GM18502 (cell line): ENCODE measurements around the gene BRSK2.
"Not testable (repeated sequence)": the region's sequence is repeated elsewhere in the genome, so short reads cannot be mapped to it uniquely, and the experiment has no call there.

Experiments used
- ATAC-seq: cut with Tn5 transposase; IDR thresholded peaks from one replicate; pipeline ENCODE4 v1.9.1; 2021; ENCODE audit warnings: mild to moderate bottlenecking; ENCODE audit not compliant: unreplicated experiment, poor library complexity

Gene BRSK2

DNA sequence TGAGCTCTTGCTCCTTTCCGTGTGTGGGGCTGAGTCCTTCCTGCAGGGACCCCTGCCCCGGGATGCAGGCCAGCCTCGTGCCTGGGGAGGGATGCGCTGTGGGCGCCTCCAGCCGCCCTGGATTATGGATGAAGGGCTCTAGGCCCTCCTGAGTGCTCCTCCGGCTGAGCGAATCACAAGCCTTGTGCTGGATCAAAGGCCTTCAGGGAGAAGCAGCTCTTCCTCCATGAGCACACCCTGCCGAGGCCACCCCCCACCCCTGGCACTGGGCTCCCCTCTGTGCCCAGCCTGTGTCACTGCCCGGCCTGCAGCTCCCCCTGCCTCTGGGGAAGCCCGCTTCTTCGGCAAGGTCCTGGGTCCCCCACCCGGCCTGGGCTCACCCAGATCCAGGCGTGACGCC, 43.8 kb downstream of the BRSK2 start:
- no peak for ATAC-seq

DNA sequence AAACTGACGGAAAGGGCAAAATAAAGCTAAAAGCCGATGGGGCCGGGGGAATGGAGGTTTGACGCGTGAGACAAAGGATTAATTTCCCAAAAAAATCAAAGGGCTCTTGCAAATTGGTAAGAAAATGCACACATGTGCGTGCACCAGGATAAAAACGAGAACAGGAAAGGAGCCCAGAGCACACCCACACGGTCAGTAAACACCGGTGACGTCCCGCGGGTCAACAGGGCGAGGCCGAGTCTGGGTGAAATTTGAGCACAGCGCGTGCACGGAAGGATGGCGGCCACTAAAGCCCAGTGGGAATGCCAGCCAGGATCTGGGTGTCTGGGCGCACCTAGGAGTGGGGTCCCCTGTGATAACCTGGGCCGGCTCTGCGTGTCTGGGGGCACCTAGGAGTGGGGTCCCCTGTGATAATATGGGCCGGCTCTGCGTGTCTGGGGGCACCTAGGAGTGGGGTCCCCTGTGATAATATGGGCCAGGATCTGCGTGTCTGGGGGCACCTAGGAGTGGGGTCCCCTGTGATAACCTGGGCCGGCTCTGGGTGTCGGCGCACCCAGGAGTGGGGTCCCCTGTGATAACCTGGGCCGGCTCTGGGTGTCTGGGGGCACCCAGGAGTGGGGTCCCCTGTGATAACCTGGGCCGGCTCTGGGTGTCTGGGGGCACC, 44.4 kb downstream of the BRSK2 start:
- no peak for ATAC-seq

DNA sequence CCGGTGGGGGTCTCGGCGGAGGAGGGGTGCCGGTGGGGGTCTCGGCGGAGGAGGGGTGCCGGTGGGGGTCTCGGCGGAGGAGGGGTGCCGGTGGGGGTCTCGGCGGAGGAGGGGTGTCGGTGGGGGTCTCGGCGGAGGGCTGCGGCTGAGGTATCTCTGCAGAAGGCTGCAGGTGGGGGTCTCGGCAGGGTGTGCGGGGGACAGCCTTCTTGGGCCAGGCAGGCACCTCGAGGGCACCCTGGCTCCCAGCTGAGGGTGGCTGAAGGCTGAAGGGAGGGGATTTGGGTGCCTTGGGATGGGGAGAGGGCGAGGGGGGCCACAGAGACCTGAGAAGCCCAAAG, 45.7 kb downstream of the BRSK2 start:
- ATAC-seq: not testable (repeated sequence)

DNA sequence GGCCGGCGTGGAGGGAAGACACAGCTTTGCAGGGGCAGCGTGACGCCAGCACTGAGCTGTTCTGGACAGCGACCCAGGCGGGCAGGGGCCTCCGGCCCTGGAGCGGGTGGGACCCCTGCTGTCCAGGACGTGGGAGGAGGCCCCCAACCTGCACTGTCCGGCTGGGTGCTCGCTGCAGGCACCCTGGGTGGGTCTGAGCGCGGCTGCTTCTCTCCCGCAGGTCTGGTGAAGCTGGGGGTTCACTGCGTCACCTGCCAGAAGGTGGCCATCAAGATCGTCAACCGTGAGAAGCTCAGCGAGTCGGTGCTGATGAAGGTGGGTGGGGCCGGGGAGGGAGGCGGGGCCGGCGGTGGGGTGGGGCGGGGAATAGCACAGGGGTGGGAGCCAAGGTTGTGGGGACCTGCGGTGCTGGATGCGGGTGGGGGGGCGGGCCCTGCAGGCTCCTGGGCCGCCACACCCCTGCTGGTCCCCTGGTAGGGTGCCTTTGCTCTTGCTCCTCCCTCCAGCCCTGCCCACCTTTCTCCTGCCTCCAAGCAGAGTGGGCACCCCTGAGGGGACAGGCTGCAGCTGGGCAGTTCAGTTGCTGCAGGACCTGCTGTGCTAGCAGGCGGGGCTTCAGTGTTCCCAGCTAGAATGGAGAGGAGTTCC, 46.2 kb downstream of the BRSK2 start:
- no peak for ATAC-seq

DNA sequence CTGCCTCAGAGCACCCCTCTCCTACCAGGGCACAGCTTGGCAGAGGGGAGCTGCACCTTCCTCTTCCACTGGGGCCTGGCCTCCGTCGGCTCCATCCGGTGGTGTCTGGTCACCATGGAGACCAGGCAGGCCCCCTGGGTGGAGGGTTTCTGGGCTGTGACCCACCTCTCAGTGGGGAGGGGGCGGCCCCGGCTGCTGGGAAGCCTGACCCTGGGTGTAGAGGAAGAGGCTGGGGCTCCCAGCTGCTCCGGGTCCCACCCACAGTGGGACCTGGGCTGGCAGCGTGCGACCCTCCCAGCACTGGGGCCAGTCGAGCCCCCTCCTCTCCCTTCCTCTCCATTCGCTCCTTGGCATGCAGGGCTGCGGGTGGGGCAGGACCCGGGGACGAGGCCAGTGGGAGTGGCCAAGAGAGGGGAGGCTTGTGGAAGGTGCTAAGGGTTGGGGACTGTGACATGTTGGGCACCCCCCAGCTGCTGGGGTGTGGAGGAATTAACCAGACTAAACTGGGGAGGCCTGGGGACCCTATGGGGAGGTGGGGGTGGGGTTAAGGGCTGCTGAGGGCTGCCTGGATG, 46.8 kb downstream of the BRSK2 start:
- ATAC-seq: no peak

DNA sequence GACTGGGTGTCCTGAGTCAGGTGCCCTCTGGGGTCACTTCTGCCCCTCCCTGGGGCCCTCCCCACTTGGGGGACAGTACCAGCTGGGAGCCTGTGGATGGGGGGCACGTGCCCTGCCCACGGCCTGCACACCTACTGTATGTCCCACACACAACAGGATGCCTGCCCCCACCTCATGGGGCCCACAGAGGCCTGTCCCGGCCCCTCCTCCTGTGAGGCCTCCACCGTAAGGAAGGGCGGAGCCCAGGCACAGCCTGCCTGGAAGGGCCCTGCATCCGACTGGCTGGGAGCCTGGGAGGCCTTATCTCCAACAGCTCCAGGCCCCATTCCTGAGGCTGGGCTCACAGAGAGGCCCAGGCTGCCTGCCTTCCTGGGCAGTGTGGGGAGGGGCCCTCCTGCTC, 47.8 kb downstream of the BRSK2 start:
- no peak for ATAC-seq

DNA sequence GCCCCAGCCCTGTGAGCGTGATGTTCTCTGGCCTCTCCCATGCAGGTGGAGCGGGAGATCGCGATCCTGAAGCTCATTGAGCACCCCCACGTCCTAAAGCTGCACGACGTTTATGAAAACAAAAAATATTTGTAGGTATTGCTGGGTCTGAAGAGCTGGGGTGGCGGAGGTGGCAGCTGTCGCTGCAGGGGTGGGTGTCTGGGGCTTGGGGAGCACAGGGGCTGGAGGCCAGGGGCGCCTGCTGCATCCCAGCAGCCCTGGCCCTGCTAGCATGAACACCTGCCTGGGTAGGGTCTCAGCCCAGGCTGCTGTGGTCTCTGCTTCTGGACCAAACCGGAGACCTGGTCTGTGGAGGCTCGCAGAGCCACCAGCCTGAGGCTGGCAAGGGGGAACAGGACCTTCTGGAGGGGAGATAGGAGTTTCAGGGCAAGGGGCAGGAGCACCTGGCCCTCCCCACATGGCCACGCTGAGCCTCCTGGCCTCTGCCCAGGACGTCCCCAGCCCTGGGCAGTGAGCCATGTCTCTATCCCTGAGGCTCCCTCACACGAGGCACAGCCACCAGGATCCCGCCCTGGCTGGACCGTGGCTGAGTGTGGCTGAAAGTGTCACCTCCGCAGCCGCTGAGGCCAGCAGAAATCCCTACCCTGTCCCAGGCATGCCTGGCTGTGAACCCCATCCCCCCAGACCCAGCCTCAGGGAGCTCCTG, 48.7 kb downstream of the BRSK2 start:
- ATAC-seq: no peak

DNA sequence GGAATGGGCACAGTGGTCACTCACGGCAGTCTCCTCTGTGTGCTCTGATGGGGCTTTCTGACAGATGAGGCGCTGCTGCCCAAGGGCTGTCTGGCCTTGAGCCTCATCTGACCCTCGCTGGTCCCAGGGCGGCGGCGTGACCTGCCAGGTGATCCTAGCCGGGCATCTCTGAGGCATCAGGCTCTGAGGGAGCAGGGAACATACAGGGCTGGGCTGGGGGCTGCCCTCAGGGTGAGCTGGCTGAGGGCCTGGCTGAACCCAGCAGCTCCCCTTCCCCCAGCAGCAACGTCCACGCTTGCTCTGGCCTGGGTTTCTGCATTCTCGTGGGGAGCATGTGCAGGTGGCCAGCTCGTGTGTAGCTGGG, 49.2 kb downstream of the BRSK2 start:
- ATAC-seq: no peak

DNA sequence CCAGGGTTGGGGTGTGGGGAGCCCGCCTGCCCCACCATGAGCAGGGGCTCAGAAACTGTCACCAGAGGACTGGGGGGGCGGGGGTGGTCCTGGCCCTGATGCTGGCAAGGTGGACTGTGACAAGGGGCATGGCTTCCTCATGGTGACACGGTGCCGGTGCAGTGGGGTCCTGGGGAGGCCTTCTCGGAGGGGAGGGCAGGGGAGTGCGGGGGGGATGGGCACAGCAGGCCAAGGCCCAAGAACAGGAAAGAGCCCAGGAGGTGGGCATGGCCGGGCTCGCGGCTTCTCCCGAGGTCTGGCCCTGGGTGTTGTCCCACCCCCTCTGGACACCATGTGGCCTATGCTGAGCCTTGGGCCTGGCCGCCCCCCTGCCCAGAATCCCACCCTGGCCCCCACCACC, 49.6 kb downstream of the BRSK2 start:
- ATAC-seq: no peak

DNA sequence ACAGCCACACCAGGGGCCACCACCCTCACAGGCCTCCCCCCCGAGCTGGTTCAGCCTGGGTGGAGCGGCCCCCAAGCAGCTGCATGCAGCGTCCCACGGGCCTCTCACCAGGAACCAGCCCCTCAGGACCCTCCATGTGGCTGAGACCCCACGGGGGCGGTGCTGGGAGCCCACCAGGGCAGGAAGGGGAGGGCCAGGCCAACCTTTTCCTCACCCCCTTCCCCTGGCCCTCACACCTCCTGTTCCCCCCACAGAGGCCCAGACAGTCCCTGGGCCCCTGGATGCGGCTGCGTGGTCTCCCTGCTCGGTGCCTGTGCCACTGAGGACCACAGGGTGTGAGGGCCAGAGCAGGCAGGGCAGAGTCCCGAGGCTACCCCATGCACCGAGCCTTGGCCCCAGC, 50.3 kb downstream of the BRSK2 start:
- no peak for ATAC-seq

DNA sequence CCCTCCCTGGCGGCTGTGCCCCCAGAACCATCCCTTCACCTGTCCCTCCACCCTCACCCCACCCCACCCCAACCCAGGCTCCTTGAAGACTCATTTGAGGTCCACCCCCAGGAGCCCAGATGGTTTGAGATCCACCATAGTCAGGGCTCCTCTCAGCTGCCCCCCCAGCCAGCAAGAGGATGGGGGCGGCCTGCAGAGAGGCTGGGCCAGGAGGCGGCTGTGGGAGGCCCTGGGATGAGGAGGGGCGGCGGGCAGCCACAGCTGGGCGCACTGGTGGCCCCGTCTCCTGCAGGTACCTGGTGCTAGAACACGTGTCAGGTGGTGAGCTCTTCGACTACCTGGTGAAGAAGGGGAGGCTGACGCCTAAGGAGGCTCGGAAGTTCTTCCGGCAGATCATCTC, 50.8 kb downstream of the BRSK2 start:
- no peak for ATAC-seq

DNA sequence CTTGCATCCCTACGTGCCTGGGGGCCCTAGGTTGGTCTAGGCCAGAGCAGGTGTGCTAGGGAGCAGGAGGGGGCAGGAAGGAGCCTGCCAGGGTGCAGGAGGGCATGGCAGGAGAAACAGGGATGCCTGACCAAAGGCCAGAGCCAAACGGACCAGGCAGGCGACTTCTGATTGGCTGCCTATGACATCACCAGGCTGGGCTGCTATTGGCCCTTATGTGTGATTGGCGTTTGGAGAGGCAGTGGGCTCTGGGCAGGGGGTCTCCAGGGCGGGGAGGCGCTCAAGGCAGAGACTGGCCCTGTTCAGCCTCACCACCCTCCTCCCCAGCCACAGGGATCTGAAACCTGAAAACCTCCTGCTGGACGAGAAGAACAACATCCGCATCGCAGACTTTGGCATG, 52.4 kb downstream of the BRSK2 start:
- ATAC-seq: no peak

DNA sequence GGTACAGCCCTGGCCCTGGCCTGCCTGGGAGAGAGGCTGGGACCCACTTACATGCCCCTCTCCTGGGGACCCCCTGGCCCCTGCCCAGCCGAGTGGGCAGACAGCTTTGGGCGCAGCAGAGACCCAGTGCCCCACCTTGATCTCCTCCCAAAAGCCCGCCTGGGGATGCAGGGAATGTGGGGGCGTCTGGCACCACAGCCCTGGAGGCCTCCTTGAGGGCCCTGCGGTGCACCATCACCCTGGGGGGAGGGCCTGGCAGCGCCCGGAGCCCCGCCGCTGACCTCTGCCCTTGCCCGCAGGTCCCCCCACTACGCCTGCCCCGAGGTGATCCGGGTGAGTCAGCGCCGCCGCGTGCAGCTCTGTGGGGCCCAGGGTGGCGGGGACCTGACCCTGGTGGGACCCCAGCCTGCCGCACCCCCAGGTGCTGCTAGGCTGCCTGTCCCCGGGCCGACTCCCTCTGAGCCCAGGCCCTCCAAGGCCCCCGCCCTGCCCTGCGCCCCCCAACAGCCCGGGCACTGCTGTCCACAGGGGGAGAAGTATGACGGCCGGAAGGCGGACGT, 53.2 kb downstream of the BRSK2 start:
- ATAC-seq: no peak

DNA sequence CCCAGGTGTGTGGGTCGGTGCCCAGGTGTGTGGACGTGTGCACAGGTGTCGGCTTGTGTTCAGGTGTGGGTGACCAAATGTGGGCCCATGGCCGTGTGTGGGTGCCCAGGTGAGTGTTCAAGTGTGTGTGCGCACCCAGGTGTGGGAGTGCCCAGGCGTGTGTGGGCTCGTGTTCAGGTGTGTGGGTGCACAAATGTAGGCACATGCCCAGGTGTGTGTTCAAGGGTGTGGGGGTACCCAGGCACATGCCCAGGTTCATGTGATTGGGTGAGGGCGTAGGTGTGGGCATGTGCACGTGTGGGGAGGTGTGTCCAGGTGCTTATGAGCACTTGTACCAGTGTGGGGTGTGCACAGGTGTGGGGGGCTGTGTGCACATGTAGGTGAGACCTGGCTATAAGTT, 54.0 kb downstream of the BRSK2 start:
- ATAC-seq: no peak

DNA sequence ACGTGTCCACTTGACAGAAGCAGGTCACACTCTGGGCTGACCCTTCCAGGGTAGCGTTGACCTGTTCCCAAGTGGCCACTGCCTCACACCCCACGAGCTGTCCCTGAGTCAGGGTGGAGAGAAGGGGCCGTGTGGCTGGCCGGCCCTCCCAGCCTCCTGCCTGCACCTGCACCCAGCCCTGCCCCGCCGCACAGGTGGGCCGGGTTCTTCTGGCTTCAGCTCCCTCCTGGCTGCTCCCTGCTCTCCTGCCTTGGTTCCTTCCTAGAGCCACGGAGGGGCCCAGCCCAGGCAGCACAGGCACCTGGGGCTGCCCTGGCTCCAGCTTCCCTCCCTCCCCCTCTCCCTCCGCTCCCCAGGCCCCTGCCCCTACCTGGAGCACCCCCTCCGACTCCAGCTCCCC, 54.6 kb downstream of the BRSK2 start:
- no peak for ATAC-seq

DNA sequence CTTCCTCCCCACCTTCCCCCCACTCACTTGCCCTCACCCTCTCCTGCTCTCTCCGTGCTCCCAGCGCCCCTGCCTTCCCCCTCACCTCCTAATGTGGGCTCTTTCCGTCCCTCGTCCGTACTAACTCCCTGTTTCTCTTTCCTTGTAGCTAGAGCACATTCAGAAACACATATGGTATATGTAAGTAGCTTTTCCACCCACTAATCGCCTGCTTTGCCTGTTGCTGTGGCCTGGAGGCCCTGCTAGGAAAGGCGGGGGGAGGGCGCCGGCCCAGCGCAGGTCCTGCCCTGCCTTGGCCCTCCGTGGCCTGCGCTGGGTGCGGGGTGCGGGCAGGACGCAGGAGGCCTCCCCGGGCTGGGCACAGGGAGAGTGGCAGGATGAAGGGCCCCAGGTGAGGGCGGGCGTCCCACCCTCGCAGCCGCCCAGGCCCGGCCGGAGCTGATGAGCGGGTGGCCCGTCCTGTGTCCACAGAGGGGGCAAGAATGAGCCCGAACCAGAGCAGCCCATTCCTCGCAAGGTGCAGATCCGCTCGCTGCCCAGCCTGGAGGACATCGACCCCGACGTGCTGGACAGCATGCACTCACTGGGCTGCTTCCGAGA, 55.2 kb downstream of the BRSK2 start:
- ATAC-seq: no peak

DNA sequence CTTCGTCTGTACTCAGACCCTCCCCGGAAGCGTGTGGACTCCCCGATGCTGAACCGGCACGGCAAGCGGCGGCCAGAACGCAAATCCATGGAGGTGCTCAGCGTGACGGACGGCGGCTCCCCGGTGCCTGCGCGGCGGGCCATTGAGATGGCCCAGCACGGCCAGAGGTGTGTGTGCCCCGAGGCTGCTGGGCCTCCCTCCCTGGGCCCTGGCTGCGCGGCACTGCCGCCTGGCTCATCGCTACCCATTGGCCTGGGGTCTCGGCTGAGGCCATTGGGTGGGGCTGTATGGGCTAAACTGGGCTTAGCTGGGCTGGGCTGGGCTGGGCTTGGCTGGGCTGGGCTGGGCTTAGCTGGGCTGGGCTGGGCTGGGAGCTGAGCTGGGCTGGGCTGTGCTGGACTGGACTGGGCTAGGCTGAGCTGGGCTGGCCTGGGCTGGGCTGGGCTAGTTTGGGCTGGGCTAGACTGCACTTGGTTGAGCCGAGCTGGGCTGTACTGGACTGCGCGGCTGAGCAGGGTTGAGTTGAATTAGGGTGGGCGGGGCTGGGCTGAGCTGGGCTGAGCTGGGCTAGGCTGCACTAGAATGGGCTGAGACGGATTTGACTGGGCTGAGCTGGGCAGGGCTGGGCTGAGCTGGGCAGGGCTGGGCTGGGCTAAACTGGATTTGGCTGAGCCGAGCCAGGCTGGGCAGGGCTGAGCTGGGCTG, 56.2 kb downstream of the BRSK2 start:
- ATAC-seq: no peak

DNA sequence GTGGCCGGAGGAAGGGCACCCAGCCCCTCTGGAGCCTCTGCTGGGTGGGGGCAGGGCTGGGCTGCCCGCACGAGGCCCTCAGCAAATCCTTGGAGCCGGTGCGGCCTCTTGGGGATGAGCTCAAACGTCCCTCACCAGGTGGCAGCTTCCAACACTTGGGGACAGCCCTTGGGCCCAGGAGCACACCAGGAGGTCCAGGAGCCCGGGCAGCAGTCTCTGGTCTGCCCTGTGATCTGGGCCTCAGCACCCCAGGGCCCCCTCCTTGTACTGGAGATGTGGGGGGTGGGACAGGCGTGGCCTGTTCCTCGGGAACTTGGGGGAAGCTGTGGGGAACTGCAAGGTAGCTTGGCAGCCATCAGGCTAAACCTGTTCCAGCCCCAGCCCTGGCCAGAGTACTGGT, 56.9 kb downstream of the BRSK2 start:
- no peak for ATAC-seq

DNA sequence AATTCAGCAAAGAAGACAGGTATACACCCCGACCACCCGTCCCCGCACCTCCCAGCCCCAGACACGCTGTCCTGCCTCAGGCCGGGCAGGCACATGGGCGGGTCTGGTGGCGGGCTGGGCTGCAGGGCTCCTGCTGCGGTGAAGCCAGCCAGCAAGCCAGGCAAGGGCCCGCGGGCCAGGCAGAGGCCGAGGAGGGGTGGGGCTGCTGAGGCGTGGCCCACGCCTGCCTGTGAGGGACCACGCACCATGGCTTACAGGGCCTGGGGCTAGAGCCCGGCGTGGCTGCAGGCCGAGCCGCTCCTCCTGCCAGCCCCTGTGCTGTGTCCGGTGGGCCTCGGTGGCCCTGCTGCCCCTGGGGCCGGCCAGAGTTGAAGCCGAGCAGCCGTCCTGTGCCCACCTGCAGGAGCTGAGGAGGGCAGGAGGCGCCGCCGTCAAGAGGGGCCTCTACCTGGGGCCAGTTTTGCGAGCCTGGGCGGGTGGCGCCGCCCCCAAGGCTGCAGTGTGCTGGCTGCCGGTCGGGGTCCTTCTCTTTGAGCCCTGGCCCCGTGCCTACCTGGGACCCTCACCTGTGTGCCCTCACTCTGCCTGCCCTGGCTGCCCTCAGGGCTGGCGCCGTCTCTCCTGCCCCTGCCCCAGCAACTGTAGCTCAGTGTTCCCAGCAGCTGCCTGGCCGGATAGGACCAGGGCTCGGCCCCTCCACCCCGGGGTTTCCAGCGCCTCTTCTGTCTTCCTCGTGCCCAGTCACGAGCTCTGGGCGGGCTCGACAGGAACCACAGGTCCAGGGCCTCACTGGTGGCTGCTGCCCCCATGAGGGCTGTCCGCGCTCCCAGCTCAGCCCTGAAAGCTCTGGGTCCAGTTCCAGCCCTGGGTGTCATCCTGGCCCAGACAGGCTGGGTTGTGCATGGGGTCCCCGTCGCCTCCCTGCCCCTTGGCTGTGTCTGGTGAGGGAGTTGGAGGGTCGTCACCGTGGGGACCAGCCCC, 58.4 kb downstream of the BRSK2 start:
- no peak for ATAC-seq
